GM19395 (cell line): ENCODE measurements around the gene FBXW7.
A peak's percentile ranks its signal among the peaks of the same experiment; 100 is the strongest.

Experiments
- ATAC-seq: cut with Tn5 transposase; IDR thresholded peaks from one replicate; pipeline ENCODE4 v1.9.1; 2021; ENCODE audit warnings: mild to moderate bottlenecking, moderate library complexity; ENCODE audit not compliant: unreplicated experiment

Gene FBXW7

DNA sequence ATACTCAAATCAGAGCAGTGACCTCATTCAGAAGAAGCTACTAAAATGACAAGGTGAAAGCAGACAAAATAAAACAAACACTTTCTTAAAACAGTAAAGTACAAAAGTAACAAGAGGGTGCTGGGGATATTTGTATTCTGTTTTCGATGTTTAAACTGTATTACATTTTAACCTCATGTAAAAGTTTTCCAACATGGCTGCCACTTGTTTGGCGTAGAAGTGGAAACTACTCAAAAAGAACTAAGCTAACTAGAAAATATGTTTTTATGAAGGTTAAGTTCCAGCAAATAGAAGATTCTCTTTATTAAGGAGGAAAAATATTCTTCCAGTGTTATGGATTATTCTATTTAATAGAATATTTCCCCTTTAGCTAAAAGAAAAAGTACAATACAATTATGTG is 155.0 kb downstream of the FBXW7 start:
- no peak for ATAC-seq

DNA sequence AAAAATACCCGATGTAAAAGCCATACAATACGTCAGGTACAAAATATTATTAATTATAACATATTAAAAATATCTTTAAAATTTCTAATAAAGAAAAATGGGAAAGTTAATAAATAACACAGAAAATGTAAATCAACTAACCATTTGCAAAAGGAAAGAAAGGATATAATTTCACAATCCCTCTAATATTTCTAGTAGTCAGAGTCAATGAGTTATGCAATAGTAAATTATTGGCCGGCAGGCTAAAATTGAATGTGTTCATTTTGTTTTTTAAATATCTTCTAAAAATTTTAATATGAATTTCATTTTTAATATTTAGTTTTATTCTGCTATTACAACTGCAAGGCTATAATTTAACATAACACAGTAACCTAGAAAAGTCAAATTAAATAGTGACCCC is 155.7 kb downstream of the FBXW7 start:
- ATAC-seq = no peak

DNA sequence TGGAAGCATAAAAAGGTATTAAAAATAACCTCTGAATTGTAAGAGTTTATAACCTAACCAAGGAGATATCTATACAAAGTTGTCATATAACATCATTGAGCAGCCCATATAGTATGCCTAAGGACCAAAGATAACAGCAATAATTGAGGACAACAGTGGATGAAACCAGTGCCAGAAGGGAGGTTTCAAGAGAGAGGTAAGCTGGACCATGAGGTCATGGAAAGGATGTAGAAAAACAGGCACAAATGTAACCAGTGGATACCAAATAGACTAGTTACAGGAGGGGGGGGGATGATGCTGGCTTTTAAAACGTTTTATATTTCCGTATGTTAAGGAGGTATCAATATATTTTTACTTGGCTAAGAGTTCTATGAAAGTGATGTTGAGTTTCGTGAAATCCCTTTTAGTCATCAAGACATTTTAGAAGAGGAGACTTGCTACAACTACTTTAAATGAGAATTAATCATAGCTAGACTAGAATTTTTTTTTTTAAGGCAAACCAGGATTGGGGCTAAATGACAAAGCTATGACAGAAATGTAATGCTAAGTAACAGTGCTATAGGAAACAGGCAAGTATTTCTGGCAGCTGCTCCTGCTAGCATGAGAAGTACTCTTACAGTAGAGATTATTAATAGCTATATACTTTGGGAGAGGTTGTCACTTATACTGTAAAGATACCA is 161.1 kb downstream of the FBXW7 start:
- ATAC-seq = no peak

DNA sequence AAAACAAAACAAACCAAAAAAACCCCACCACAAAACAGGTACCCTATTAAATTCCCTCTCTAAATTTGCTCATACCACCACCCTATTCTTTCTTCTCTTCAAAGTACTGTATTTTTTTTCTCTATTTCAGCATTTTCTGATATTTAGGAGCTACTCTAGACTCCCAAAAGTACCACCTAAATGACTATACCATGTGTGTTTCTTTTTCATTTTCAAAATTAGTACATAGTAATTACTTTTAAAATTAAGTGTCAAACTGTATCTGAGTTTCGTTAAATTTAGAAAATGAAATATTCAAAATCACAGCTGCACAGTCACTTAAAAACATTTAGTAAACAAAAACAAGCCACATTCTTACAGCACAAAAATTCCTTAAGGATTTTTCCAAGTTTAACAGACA is 161.7 kb downstream of the FBXW7 start:
- no peak for ATAC-seq

DNA sequence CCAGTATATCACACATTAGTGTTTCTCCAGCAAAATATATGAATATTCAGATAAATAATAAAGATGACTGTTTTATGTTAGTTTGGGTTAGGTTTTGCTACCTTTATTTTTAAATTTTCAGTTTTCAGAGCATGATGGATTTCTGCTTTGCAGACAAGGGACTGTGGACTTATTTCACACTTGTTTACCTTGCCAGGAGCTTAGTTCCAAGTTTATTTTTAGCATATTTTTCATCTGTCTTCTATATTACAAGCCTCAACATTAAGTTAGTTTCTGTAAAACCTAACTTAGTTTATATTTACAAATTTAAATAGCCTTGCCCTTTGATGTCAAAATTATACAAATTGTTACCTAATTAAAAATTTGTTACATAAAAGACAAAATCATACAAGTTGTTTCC is 163.4 kb downstream of the FBXW7 start:
- ATAC-seq = no peak

DNA sequence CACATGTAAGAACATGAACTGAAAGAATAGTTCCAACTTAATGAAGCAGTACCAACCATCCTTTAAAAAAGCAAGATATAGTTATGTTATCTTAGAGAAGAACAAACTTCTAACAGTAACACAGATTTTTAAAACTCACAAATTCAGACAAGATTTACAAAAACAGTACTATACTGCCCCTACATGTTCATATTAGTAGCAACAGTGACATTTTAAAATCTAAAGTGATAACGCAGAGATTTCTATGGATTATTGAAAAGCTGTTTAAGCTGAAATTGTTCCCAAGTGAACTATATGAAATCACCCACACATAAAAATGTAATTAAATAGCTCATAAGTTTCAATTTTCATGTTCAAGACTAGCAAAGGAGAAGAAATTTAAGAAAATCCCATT is 166.0 kb downstream of the FBXW7 start:
- ATAC-seq = no peak

DNA sequence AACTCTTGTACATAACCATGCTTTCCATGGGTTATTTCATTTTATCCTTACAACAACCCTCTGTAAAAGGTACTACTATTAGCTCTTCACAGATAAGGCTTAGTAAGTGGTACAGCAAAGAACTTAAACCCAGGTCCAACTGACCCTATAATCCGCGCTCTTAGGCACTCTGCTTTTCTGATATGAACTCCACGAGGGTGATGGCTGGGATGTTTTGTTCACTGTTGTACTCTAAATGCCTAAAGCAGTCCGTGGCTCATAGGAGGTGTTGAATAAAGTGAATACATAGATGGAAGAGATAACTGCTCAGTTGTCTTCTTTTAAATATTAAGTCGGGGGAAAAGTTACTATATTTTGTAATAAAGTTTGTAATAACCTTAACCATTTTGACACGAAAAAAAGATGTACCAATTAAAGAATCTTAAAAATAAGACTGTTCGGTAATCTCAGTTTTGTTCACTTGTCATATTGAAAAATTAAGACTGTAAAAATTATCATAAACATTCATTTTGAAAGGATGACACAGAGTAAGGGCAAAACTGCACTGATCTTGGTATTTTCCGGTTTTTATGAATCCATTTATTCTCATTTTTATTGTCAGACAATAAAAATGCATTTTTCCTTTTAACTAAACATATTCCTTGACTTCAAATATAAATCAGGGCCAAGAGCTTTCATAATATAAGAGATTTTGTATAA is 166.5 kb downstream of the FBXW7 start:
- no peak for ATAC-seq

DNA sequence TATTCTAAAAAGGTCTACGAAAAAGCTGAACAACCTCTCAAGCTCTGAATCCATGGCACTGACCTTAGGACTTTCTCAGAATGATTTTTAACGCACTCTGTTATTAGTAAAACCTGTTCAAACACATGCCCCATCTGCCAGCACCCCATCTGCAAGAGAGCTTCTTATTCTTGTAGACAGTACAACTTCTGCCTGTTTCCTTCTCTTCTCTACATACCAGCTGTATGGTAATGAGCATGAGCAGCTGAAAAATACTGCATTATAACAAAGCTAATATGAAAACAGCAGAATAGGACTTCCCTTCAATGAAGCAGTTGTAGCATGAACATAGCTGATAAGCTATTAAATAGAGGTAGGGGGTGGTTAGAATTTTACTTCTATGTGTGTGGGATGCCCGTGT is 167.9 kb downstream of the FBXW7 start:
- ATAC-seq = no peak

DNA sequence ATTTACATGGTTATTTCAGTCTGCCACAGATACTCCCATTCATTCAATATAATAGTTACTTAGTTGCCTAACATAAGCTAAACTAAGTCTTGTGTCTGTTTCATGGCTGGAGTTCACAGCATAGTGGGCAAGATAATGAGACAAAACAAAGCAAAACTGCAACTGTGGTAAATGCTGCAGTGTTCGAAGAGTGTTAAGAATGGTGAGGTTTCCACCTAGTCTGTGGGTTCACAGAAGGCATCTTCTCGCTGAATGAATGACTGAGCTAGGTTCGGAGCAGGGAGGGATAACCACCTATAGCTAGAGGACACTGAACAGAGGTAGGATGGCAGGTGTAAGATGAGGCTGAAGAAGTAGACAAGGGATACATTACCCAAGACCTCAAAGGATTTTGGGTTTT is 171.0 kb downstream of the FBXW7 start:
- no peak for ATAC-seq

DNA sequence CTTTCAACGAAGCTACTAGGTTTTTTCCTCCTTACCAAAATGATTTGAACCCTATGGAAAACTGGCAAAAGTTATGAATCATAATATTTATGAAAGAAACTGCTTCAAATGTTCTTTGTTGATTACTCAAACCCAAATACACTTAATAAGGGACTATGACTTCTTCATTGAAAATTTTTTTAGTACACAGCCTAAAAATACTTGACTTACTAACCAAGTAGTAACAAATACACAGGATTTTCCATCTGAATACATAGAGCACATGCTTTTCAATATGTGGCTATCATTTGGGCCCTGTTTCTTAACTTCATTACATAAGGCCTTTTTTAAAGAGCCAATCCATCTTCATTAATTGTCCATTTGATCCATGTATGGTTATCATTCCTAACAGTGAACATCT is 171.5 kb downstream of the FBXW7 start:
- ATAC-seq = no peak

DNA sequence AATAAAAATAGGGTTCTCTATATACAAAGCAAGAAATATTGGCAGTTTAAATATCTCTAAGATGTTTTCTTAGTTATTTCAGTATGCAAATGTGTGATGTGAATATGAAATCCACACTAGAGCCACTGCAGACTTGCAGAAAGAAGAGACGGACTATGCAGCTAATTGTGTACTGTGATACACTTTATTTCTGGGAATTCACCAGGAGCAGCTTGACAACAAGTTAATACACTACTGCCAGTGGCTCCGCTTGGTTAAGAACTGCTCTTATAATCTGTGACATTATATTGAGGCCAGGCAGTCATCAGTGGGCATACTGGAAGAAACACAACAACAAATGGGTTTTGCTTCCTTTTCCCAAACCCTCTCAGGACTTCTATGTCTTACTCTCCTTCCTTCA is 172.0 kb downstream of the FBXW7 start:
- no peak for ATAC-seq

DNA sequence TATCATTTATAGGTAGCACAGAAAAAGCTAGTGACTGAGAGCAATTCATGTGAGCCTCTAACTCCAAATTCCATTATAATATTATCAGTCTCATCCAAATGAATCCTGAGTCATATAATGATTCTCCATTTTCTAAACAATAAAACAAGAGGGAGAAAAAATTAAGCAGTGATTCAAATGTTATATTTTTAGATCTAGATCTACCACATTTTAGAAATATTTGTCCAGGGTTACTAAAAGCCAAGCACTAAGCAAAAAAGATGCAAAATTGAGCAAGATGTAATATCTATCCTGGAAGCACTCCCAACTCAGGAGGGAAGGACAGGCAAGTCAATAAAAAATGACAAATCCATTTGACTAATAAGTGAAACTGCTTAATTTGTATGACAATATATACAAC is 172.8 kb downstream of the FBXW7 start:
- no peak for ATAC-seq

DNA sequence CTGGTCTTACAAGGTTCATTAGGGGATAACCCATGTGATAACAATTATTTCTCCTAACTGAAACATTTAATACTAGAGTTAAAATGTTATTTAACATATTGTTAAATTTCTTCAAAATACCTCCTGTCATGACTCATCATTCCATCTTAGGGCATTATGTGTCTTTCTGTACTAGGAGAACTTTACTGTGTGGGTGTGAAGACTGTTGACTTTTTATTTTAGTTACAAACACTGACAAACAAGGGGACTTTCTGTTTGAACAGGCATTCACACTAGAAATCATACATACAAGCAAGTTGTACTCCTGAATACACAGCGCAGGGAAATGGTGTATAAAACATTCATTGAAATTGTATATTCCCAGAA is 175.9 kb downstream of the FBXW7 start:
- peak; percentile 54 for ATAC-seq

DNA sequence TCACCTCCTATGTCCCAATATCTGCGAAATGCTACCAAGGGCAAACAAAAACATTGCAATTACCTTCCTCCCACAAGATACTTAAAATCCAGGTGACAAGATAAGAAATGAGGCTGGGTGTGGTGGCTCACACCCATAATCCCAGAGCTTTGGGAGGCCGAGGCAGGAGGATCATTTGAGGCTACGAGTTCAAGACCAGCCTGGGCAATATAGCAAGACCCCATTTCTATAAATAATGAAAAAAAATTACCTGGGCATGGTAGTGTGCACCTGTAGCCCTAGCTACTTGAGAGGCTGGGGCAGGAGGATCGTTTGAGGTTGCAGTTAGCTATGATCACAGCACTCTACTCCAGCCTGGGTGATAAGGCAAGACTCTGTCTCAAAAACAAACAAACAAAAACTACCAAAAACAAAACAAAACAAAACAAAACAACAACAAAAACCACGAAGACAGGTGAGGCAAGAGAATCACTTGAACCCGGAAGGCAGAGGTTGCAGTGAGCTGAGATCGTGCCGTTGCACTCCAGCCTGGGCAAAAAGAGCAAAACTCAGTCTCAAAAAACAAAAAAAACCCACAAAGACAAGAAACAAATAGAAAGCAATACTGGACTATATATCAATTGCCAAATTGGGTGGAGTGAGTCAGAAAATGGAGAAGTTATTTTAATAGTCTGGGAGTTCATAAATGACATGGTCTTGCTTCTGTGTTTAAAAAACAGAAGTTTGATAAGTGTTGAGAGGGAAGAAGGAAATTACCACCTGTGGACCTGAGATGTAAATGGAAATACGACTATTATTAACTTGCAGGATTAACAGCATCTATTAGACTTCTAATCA is 176.5 kb downstream of the FBXW7 start:
- ATAC-seq = peak; percentile 73

DNA sequence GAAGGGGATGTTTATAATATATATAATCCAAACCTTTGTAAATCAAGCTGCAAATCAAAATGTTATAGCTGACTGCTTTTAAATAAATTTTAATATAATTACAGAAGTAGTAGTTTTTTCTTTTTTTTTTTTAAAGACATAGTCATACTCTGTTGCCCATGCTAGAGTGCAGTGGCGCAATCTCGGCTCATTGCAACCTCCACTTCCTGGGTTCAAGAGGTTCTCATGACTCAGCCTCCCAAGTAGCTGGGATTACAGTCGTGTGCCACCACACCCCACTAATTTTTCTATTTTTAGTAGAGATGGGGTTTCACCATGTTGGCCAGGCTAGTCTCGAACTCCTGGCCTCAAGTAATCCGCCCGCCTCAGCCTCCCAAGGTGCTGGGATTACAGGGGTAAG is 178.7 kb downstream of the FBXW7 start:
- no peak for ATAC-seq

DNA sequence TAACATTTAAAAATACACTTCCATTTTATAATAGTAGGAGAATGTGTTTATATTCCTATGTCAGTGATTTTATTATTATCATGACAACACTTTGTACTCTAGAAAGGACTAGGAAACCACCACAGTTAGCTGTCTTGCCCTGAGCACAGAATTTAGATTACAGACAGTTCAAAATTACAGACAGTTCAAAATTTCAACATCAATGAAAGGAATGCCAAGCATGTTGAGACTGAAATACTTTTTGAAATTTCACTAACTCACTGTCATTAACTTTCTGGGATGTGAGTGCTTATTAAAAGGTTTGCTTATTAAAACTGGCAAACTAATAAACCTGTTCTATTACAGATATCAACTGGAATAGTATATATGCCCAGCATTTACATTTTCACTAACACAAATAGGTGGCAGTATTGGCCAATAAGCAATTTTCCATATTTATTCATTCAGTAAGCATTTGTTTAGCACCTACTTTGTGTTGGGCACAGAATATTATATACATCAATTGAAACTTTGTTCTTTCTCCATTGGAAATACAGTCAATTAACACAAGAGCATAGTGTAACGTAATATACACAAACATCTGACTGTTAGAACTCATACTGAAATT is 179.4 kb downstream of the FBXW7 start:
- ATAC-seq = no peak

DNA sequence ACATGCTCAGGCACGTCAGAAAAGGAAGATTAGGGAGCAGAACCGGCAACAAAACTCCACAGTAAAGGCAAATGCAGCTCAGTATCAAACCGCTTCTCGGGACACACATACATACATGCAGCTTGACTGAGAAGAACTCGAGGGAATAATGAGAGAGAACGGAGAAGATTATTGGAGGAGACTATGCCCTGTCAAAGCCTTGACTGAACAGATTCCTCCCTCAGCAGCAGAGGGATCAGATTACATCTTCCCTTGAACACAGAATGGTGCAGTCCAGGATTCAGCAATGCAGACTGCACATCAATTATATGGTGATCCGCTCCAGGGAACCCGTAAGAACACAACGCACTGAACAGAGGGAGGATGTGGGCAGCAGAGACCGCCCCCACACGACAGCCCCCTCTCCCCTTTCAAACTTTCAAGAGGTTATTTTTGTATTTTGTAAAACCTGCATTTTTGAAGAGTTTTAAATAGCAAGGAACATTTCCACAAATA is 183.2 kb downstream of the FBXW7 start:
- peak; percentile 83 for ATAC-seq

DNA sequence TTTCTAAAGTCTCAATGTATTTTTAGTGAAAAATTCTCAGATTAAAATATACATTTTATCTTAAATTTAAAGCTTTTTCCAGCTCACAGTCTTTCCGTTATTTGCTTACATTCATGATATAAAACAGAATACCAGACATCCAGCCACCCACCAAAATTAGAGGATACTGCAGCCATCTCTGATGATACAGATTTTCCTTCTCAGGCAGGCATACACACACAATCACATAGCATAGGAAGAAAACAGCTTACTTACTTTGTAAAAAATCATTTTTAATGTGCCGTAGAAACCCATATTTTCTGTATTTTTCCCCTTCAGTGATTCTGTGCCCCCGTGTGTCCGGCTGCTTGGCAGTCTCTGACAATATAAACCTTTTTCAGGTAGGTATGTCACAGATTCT is 183.7 kb downstream of the FBXW7 start:
- ATAC-seq = no peak

DNA sequence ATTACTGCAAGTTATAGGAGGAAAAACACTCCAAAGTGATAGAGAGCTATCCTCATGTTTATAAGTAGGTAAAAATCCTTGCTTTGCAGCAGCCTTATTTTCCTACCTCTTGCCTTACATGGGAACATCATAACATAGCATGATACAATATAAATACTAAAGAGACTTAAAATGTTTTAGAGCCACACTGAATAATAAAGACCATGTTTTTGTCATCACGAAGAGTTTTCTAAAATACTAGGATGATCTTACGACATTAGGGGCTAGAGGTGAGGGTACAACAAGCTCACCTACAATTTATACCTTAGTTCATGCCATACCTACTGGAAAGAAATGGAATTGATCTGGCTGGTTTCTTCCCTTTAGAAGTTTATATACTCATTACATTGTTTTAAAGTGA is 184.8 kb downstream of the FBXW7 start:
- no peak for ATAC-seq

DNA sequence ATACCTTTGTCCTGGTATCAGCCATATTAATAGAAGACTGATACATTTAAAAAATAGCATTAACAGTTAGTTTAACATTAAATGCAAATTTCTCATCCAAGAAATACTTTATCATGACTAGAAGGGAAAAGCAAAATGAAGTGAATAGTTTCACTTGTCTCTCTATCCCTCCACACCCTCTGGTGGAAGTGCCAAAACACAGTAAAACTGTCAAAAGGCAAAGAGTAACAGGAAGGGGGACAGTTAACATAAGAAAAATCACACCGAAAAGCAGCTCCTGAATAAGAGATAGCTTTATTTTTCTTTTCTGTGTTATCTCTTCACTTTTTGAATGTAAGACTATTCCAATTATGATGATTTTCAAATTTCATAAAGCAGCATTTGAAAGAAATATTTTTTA is 187.2 kb downstream of the FBXW7 start:
- no peak for ATAC-seq

DNA sequence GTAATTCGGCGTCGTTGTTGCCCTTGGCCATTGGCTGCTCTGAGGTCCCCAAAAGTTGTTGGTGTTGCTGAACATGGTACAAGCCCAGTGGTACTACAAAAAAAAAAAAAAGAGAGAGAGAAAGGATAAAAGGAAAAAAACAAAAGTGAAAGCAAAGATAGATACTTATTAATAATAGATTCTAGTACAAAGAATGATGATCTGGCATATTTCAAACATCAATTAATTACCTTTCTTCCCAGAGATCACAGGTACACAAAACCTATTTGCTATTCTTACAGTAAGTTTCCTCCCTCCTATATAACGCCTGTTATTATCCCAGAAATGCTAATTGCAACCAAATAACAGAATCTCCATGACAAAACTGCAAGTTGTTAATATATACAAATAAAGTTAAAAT is 188.9 kb downstream of the FBXW7 start:
- no peak for ATAC-seq

DNA sequence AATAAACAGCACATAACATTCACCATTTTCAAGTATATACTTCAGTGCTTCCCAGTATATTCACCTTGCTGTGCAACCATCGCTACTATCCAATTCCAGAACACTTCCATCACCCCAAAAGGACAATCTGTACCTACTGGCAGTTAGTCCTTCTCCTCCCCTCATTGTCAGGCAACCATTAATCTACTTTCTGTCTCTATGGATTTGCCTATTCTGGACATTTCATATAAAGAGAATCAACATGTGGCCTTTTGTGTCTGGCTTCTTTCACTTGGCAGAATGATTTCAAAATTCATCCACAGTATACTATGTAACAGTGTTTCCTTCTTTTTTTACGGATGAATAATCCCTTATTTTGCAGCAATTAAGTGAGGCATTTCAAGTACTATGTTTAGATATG is 189.4 kb downstream of the FBXW7 start:
- no peak for ATAC-seq
